OCI-LY3 (cell line): ENCODE measurements around the gene MTUS2.

Experiments used
- EZH2phosphoT487 ChIP-seq: fragments of 200-600 bp; shearing (Covaris generic); IDR thresholded peaks from 2 replicates; pipeline ENCODE4 v1.6.1; 2018; ENCODE audit warnings: antibody characterized with exemption, mixed run types, low read depth
- TF ChIP-seq, protein P1 (sequence below): fragments of 200-600, 300-600 bp; sonication (generic); IDR thresholded peaks from 2 replicates; pipeline ENCODE4 v1.5.1; 2014; ENCODE audit warnings: antibody characterized with exemption, low read length, low read depth

DNA sequence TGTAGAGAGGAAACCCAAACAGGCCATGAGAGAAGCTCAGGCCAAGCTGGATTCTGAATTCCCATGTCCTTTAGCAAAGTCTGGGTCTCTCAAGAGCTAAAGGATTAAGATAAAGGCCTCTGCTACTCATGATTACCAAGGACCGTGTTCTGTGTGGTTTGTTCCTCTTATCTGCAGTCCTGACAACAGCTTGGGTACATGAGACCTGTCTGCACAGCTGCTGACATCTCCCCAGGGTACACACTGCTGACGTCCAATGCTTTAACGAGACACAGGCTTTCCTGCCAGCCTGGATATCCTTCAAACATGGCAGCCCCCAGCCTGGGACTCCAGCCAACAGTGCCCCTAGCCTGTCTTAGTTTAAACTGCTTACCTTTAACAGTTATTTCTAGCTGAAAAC lies 564.3 kb downstream of the MTUS2 start:
- TF ChIP-seq, protein P1, sequence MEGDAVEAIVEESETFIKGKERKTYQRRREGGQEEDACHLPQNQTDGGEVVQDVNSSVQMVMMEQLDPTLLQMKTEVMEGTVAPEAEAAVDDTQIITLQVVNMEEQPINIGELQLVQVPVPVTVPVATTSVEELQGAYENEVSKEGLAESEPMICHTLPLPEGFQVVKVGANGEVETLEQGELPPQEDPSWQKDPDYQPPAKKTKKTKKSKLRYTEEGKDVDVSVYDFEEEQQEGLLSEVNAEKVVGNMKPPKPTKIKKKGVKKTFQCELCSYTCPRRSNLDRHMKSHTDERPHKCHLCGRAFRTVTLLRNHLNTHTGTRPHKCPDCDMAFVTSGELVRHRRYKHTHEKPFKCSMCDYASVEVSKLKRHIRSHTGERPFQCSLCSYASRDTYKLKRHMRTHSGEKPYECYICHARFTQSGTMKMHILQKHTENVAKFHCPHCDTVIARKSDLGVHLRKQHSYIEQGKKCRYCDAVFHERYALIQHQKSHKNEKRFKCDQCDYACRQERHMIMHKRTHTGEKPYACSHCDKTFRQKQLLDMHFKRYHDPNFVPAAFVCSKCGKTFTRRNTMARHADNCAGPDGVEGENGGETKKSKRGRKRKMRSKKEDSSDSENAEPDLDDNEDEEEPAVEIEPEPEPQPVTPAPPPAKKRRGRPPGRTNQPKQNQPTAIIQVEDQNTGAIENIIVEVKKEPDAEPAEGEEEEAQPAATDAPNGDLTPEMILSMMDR = no peak
- TF ChIP-seq EZH2phosphoT487 = no peak
